Endothelial cell (in vitro differentiated cells): ENCODE measurements around the gene FBXO4. TPM values are rescaled to one million over a fixed set of nuclear protein-coding genes. Genes with fewer than 3 reads are reported as not detected.
"Not testable (repeated sequence)": the region's sequence is repeated elsewhere in the genome, so short reads cannot be mapped to it uniquely, and the experiment has no call there.

ENCODE experiments used
- DNase-seq: peaks from one replicate; pipeline ENCODE4 v3.0.0; 2021; ENCODE audit warnings: low spot score
- H3K27ac Mint-ChIP-seq: one replicate; pipeline ENCODE4 v1.8.0; 2021; ENCODE audit warnings: mixed read lengths, inconsistent platforms; ENCODE audit not compliant: unreplicated experiment
- H3K27me3 Mint-ChIP-seq: one replicate; pipeline ENCODE4 v1.8.0; 2021; ENCODE audit warnings: mild to moderate bottlenecking, moderate library complexity, mixed read lengths, inconsistent platforms; ENCODE audit not compliant: unreplicated experiment
- H3K36me3 Mint-ChIP-seq: one replicate; pipeline ENCODE4 v1.8.0; 2021; ENCODE audit warnings: mild to moderate bottlenecking, low read depth, mixed read lengths, inconsistent platforms; ENCODE audit not compliant: unreplicated experiment
- H3K4me1 Mint-ChIP-seq: one replicate; pipeline ENCODE4 v1.8.0; 2021; ENCODE audit warnings: mild to moderate bottlenecking, mixed read lengths, inconsistent platforms; ENCODE audit not compliant: unreplicated experiment
- H3K4me3 Mint-ChIP-seq: one replicate; pipeline ENCODE4 v1.8.0; 2021; ENCODE audit warnings: mild to moderate bottlenecking, mixed read lengths, inconsistent platforms; ENCODE audit not compliant: unreplicated experiment
- H3K9me3 Mint-ChIP-seq: one replicate; pipeline ENCODE4 v1.8.0; 2021; ENCODE audit warnings: mixed read lengths, inconsistent platforms; ENCODE audit not compliant: unreplicated experiment
- total RNA-seq: library from RNA; stranded (reverse); fragmentation: NEBNext Ultra II Directional; extraction: Animal tissue kit (Norgen Biotek cat#: 25700); gene quantifications from one replicate; pipeline ENCODE4 v1.2.1, GENCODE V29; 2021; ENCODE audit not compliant: unreplicated experiment
- TF ChIP-seq, protein P1 (sequence below): fragments of 200-600 bp; sonication (generic); IDR thresholded peaks from one replicate; pipeline ENCODE4 v1.5.0; 2021; ENCODE audit warnings: antibody characterized with exemption; ENCODE audit not compliant: unreplicated experiment

FBXO4 gene
- total RNA-seq, 1 donor from 2014 or later = 4.4 TPM

- no peak for DNase-seq
- Mint-ChIP-seq H3K9me3 (peaks cover 8% of the 10 kb centered on the region), H3K4me1 (no peaks in the 10 kb centered on the region), H3K4me3 (no peak overlapping the region), H3K27me3 (no peaks in the 10 kb centered on the region), H3K27ac (no peak overlapping the region), H3K36me3 (no peaks in the 10 kb centered on the region)
- TF ChIP-seq, protein P1, sequence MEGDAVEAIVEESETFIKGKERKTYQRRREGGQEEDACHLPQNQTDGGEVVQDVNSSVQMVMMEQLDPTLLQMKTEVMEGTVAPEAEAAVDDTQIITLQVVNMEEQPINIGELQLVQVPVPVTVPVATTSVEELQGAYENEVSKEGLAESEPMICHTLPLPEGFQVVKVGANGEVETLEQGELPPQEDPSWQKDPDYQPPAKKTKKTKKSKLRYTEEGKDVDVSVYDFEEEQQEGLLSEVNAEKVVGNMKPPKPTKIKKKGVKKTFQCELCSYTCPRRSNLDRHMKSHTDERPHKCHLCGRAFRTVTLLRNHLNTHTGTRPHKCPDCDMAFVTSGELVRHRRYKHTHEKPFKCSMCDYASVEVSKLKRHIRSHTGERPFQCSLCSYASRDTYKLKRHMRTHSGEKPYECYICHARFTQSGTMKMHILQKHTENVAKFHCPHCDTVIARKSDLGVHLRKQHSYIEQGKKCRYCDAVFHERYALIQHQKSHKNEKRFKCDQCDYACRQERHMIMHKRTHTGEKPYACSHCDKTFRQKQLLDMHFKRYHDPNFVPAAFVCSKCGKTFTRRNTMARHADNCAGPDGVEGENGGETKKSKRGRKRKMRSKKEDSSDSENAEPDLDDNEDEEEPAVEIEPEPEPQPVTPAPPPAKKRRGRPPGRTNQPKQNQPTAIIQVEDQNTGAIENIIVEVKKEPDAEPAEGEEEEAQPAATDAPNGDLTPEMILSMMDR = no peak
These were observed 48.0 kb downstream of the FBXO4 start for GRCh38 chr5:41973087-41973486.

DNA sequence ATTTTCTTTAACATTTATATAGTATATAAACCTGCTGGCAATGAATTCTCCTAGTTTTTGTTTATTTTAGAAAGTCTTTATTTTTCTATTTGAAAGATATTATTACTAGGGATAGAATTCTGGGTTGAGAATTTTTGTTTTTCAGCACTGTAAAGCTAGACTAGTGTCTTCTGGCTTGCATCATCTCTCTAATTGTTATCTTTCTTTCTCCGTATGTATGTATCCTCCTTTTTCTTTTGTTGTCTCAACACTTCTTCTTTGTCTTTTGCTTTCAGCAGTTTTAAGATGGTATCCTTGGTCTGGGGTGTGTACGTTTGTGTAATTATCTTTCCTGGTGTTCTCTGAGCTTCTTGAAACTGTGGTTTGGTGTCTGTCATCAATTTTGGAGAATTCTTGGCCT lies 48.8 kb downstream of the FBXO4 start:
- no peak overlapping the region for H3K27ac Mint-ChIP-seq
- H3K9me3 Mint-ChIP-seq = peaks cover 8% of the 10 kb centered on the region
- TF ChIP-seq, protein P1 = no peak
- no peaks in the 10 kb centered on the region for H3K36me3 Mint-ChIP-seq
- H3K27me3 Mint-ChIP-seq = no peaks in the 10 kb centered on the region
- no peak overlapping the region for H3K4me3 Mint-ChIP-seq
- no peaks in the 10 kb centered on the region for H3K4me1 Mint-ChIP-seq
- DNase-seq = no peak

GRCh38 chr5:41978676-41979075 lies 53.6 kb downstream of the FBXO4 start:
- no peaks in the 10 kb centered on the region for H3K4me1 Mint-ChIP-seq
- TF ChIP-seq, protein P1 = no peak
- no peak overlapping the region for H3K27ac Mint-ChIP-seq
- DNase-seq = no peak
- H3K4me3 Mint-ChIP-seq = no peak overlapping the region
- no peaks in the 10 kb centered on the region for H3K36me3 Mint-ChIP-seq
- no peaks in the 10 kb centered on the region for H3K27me3 Mint-ChIP-seq
- H3K9me3 Mint-ChIP-seq = peaks cover 8% of the 10 kb centered on the region

DNA sequence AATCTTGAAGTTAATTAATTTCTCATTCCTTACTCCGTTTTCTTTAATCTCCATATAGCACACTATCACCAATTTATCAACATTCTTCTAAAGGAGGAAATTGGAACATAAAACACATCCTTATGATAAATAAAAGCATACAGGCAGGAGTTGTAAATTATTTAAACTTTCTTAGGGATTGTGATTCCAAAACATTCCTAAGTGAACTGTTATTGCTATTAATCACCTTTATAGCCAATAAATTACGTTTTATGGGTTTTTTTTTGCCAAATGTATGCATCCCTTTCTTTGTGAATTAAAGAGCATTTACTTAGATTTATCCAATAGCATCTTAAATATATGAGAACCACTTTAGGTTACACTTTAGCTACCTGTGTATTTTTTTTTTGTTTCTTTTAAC lies 55.3 kb downstream of the FBXO4 start:
- DNase-seq = no peak
- H3K27ac Mint-ChIP-seq = no peak overlapping the region
- H3K27me3 Mint-ChIP-seq = no peaks in the 10 kb centered on the region
- no peak overlapping the region for H3K4me3 Mint-ChIP-seq
- no peaks in the 10 kb centered on the region for H3K36me3 Mint-ChIP-seq
- peaks cover 8% of the 10 kb centered on the region for H3K9me3 Mint-ChIP-seq
- H3K4me1 Mint-ChIP-seq = no peaks in the 10 kb centered on the region
- TF ChIP-seq, protein P1 = no peak

- Mint-ChIP-seq H3K4me3 (no peak overlapping the region), H3K27ac (no peak overlapping the region), H3K4me1 (no peaks in the 10 kb centered on the region), H3K9me3 (peaks cover 8% of the 10 kb centered on the region), H3K36me3 (no peaks in the 10 kb centered on the region), H3K27me3 (no peaks in the 10 kb centered on the region)
- DNase-seq = no peak
- TF ChIP-seq, protein P1 = no peak
These were observed 55.8 kb downstream of the FBXO4 start for GRCh38 chr5:41980870-41981269.

GRCh38 chr5:41982858-41983257 lies 57.8 kb downstream of the FBXO4 start:
- DNase-seq, H3K4me3 Mint-ChIP-seq, H3K9me3 Mint-ChIP-seq, H3K4me1 Mint-ChIP-seq, H3K36me3 Mint-ChIP-seq, H3K27ac Mint-ChIP-seq, H3K27me3 Mint-ChIP-seq: not testable (repeated sequence)
